Esophagus (tissue), 2 donors: ENCODE results near the gene PPP3R1. TPM values are rescaled to one million over a fixed set of nuclear protein-coding genes. Genes with fewer than 3 reads are reported as not detected.

Experiments
- H3K27ac ChIP-seq, 2 donors: one replicate each; pipeline ENCODE4 v1.5.1; 2013; ENCODE audit warnings: low read depth in 2 of 2, mild to moderate bottlenecking in 2 of 2, inconsistent platforms in 1 of 2, low read length in 1 of 2, moderate library complexity in 1 of 2
- H3K27me3 ChIP-seq, 2 donors: one replicate each; pipeline ENCODE4 v1.6.1; 2013; ENCODE audit warnings: low read length in 2 of 2, control low read depth in 1 of 2, mild to moderate bottlenecking in 1 of 2; ENCODE audit not compliant: insufficient read depth in 2 of 2, control insufficient read depth in 1 of 2
- H3K36me3 ChIP-seq, 2 donors: one replicate each; pipeline ENCODE4 v1.6.1; 2013; ENCODE audit warnings: low read length in 1 of 2; ENCODE audit not compliant: control insufficient read depth in 2 of 2, insufficient read depth in 2 of 2
- H3K4me1 ChIP-seq, 2 donors: one replicate each; pipeline ENCODE4 v1.6.1; 2013; ENCODE audit warnings: low read length in 1 of 2; ENCODE audit not compliant: control insufficient read depth in 2 of 2, insufficient read depth in 2 of 2
- H3K4me3 ChIP-seq, 2 donors: one replicate each; pipeline ENCODE4 v1.5.1; 2013; ENCODE audit warnings: low read length in 2 of 2, mild to moderate bottlenecking in 2 of 2, low read depth in 1 of 2, moderate library complexity in 1 of 2
- H3K9me3 ChIP-seq, 2 donors: one replicate each; pipeline ENCODE4 v1.6.1; 2013; ENCODE audit warnings: mild to moderate bottlenecking in 2 of 2, low read depth in 1 of 2, low read length in 1 of 2, moderate library complexity in 1 of 2; ENCODE audit not compliant: control insufficient read depth in 2 of 2, insufficient read depth in 1 of 2
- WGBS, 2 donors: extraction: QIAGEN DNeasy Blood & Tissue Kit; methylation state at CpG; one replicate each; pipeline ENCODE4 v1.1.7; 2013; 5-methylcytosine and 5-hydroxymethylcytosine counted together
- polyA plus RNA-seq, 2 donors: library from polyadenylated mRNA; stranded (reverse); fragments of 200-250 nt; gene quantifications; one replicate each; pipeline ENCODE4 v1.2.3, GENCODE V29; 2013
- donor health status: healthy with polysubstance abuse.
- donor health status: Bipolar disorder and iron deficiency.

The PPP3R1 gene
- polyA plus RNA-seq, 2 donors = 11.9 to 17.5 TPM

GRCh38 chr2:68200157-68200787, 52.1 kb downstream of the PPP3R1 start:
- no peaks in the 10 kb centered on the region for H3K36me3 ChIP-seq
- H3K27me3 ChIP-seq = no peaks in the 10 kb centered on the region
- no peaks in the 10 kb centered on the region for H3K4me1 ChIP-seq
- WGBS, 2 donors = 76 to 81% methylated on average over 4 of the region's 4 CpGs
- H3K27ac ChIP-seq = no peak overlapping the region
- no peak overlapping the region for H3K4me3 ChIP-seq
- no peaks in the 10 kb centered on the region for H3K9me3 ChIP-seq

- Histone ChIP-seq H3K36me3 (no peaks in the 10 kb centered on the region), H3K27ac (no peak overlapping the region), H3K4me3 (no peak overlapping the region), H3K4me1 (no peaks in the 10 kb centered on the region), H3K9me3 (no peaks in the 10 kb centered on the region), H3K27me3 (no peaks in the 10 kb centered on the region)
- WGBS, 2 donors = 39 to 60% methylated on average over 4 of the region's 4 CpGs
These were observed 56.1 kb downstream of the PPP3R1 start for GRCh38 chr2:68196120-68196716.

GRCh38 chr2:68195096-68195495, 57.2 kb downstream of the PPP3R1 start:
- Histone ChIP-seq H3K36me3 (no peaks in the 10 kb centered on the region), H3K27me3 (no peaks in the 10 kb centered on the region), H3K9me3 (no peaks in the 10 kb centered on the region), H3K27ac (no peak overlapping the region), H3K4me1 (no peaks in the 10 kb centered on the region), H3K4me3 (no peak overlapping the region)

- Histone ChIP-seq H3K27ac (no peak overlapping the region), H3K27me3 (no peaks in the 10 kb centered on the region), H3K9me3 (no peaks in the 10 kb centered on the region), H3K4me1 (no peaks in the 10 kb centered on the region), H3K4me3 (no peak overlapping the region), H3K36me3 (no peaks in the 10 kb centered on the region)
- 78 to 80% methylated on average over 4 of the region's 4 CpGs for WGBS, 2 donors
These were observed 58.5 kb downstream of the PPP3R1 start for GRCh38 chr2:68193787-68194372.

- 47 to 50% methylated on average over 3 of the region's 3 CpGs for WGBS, 2 donors
- Histone ChIP-seq H3K4me3 (no peak overlapping the region), H3K4me1 (no peaks in the 10 kb centered on the region), H3K36me3 (no peaks in the 10 kb centered on the region), H3K27me3 (no peaks in the 10 kb centered on the region), H3K27ac (no peak overlapping the region), H3K9me3 (no peaks in the 10 kb centered on the region)
These were observed 59.2 kb downstream of the PPP3R1 start for GRCh38 chr2:68193144-68193543.

- H3K4me1 ChIP-seq = no peaks in the 10 kb centered on the region
- H3K4me3 ChIP-seq = no peak overlapping the region
- no peaks in the 10 kb centered on the region for H3K9me3 ChIP-seq
- no peaks in the 10 kb centered on the region for H3K36me3 ChIP-seq
- H3K27me3 ChIP-seq = no peaks in the 10 kb centered on the region
- H3K27ac ChIP-seq = no peak overlapping the region
- WGBS, 2 donors = 36 to 55% methylated on average over 3 of the region's 3 CpGs
These were observed 61.2 kb downstream of the PPP3R1 start for GRCh38 chr2:68190991-68191731.

- Histone ChIP-seq H3K4me3 (no peak overlapping the region), H3K4me1 (no peaks in the 10 kb centered on the region)
- 83 to 87% methylated on average over 14 to 15 of the region's 15 CpGs for WGBS, 2 donors
These were observed 62.1 kb downstream of the PPP3R1 start for GRCh38 chr2:68189991-68190784.

GRCh38 chr2:68188831-68189230, 63.5 kb downstream of the PPP3R1 start:
- Histone ChIP-seq H3K4me1 (no peaks in the 10 kb centered on the region), H3K27me3 (no peaks in the 10 kb centered on the region), H3K9me3 (no peaks in the 10 kb centered on the region), H3K27ac (no peak overlapping the region), H3K4me3 (no peak overlapping the region), H3K36me3 (peaks cover 0 to 1% of the 10 kb centered on the region in 2 donors)
- 51 to 55% methylated on average over 5 of the region's 5 CpGs for WGBS, 2 donors

More at GRCh38 chr2:68189991-68190784, 62.1 kb downstream of the PPP3R1 start:
- Histone ChIP-seq H3K27ac (no peak overlapping the region), H3K36me3 (no peaks in the 10 kb centered on the region), H3K9me3 (no peaks in the 10 kb centered on the region), H3K27me3 (no peaks in the 10 kb centered on the region)

GRCh38 chr2:68187329-68187728, 65.0 kb downstream of the PPP3R1 start:
- H3K36me3 ChIP-seq = peaks cover 0 to 2% of the 10 kb centered on the region in 2 donors
- WGBS, 2 donors = 26 to 33% methylated on average over 1 of the region's 1 CpG
- H3K9me3 ChIP-seq = no peaks in the 10 kb centered on the region
- no peaks in the 10 kb centered on the region for H3K4me1 ChIP-seq
- H3K27ac ChIP-seq = no peak overlapping the region
- no peak overlapping the region for H3K4me3 ChIP-seq
- H3K27me3 ChIP-seq = no peaks in the 10 kb centered on the region
